CD8-positive, alpha-beta memory T cell (primary cell): ENCODE data around the gene TCEAL4. TPM values are rescaled to one million over a fixed set of nuclear protein-coding genes. Genes with fewer than 3 reads are reported as not detected.
A peak's percentile ranks its signal among the peaks of the same experiment; 100 is the strongest.

Source experiments
- CTCF ChIA-PET: fragments of 350-600 bp; sonication (Branson Sonifier 250); formaldehyde crosslinking; loops from one replicate; lab custom pipeline; 2021; ENCODE audit warnings: antibody characterized with exemption; lab: Charles Lee
- POLR2A ChIA-PET: fragments of 350-600 bp; sonication (Branson Sonifier 250); formaldehyde crosslinking; loops from one replicate; lab custom pipeline; 2021; ENCODE audit warnings: antibody characterized with exemption; lab: Charles Lee
- DNase-seq, 5 donors: peaks; one replicate each; pipeline versions ENCODE4 v3.0.0 to v3.0.0-alpha.2; 2020 to 2022; ENCODE audit warnings: mixed read lengths in 1 of 5
- H3K27ac ChIP-seq: one replicate; pipeline ENCODE4 v1.7.0; 2013; ENCODE audit warnings: low read depth, mild to moderate bottlenecking, low read length, moderate library complexity
- H3K27me3 ChIP-seq: 2 replicates; pipeline ENCODE4 v1.7.0; 2013; ENCODE audit warnings: low read length, mild to moderate bottlenecking; ENCODE audit not compliant: insufficient read depth, poor library complexity, severe bottlenecking
- H3K36me3 ChIP-seq: 2 replicates; pipeline ENCODE4 v1.7.0; 2013; ENCODE audit warnings: mild to moderate bottlenecking, low read length, moderate library complexity; ENCODE audit not compliant: insufficient read depth
- H3K4me1 ChIP-seq: 2 replicates; pipeline ENCODE4 v1.7.0; 2013; ENCODE audit warnings: mild to moderate bottlenecking, low read length, moderate library complexity; ENCODE audit not compliant: insufficient read depth
- H3K4me3 ChIP-seq: 2 replicates; pipeline ENCODE4 v1.7.0; 2013; ENCODE audit warnings: mild to moderate bottlenecking, low read length
- H3K9me3 ChIP-seq: 2 replicates; pipeline ENCODE4 v1.7.0; 2013; ENCODE audit warnings: mild to moderate bottlenecking, low read length
- H3K27ac Mint-ChIP-seq, 8 donors: one replicate each; pipeline ENCODE4 v1.8.0; 2020 to 2021; ENCODE audit warnings: mixed read lengths in 8 of 8, mild to moderate bottlenecking in 6 of 8, inconsistent platforms in 3 of 8, moderate library complexity in 3 of 8
- H3K27me3 Mint-ChIP-seq, 2 donors: one replicate each; pipeline ENCODE4 v1.8.0; 2020 to 2021; ENCODE audit warnings: mixed read lengths in 2 of 2, mild to moderate bottlenecking in 1 of 2, moderate library complexity in 1 of 2
- H3K36me3 Mint-ChIP-seq, 3 donors: one replicate each; pipeline ENCODE4 v1.8.0; 2020 to 2021; ENCODE audit warnings: mixed read lengths in 3 of 3, inconsistent platforms in 1 of 3, mild to moderate bottlenecking in 1 of 3
- H3K4me1 Mint-ChIP-seq, 3 donors: one replicate each; pipeline ENCODE4 v1.8.0; 2020 to 2021; ENCODE audit warnings: mixed read lengths in 3 of 3, inconsistent platforms in 1 of 3, mild to moderate bottlenecking in 1 of 3
- H3K4me3 Mint-ChIP-seq, 7 donors: one replicate each; pipeline ENCODE4 v1.8.0; 2020 to 2021; ENCODE audit warnings: mixed read lengths in 7 of 7, mild to moderate bottlenecking in 6 of 7, moderate library complexity in 4 of 7, inconsistent platforms in 2 of 7
- H3K9me3 Mint-ChIP-seq, 5 donors: one replicate each; pipeline ENCODE4 v1.8.0; 2020 to 2022; ENCODE audit warnings: mixed read lengths in 5 of 5, mild to moderate bottlenecking in 3 of 5, moderate library complexity in 2 of 5, inconsistent platforms in 1 of 5
- polyA plus RNA-seq: library from polyadenylated mRNA; unstranded; fragments of 300-500 nt; fragmentation: Illumina TruSeq; gene quantifications from one replicate; pipeline ENCODE4 v1.2.3, GENCODE V29; 2021
- total RNA-seq, 2 experiments: library from RNA; stranded (reverse); gene quantifications; one replicate each; pipeline ENCODE4 v1.2.3, GENCODE V29; 2021

The TCEAL4 gene
- total and polyA plus RNA-seq, 3 experiments from 2014 or later = 10.4 to 19.7 (median 11.2) TPM

- Mint-ChIP-seq H3K4me1 (peaks cover 5 to 7% (median 6%) of the 10 kb centered on the region in 3 donors), H3K36me3 (peaks cover 0 to 4% (median 0%) of the 10 kb centered on the region in 3 donors), H3K27ac (peak overlapping the region in 2 of 8 donors; percentile 46 to 86), H3K9me3 (no peaks in the 10 kb centered on the region), H3K4me3 (no peak overlapping the region), H3K27me3 (peaks cover 0 to 3% of the 10 kb centered on the region in 2 donors)
- no peak for DNase-seq
- no peaks in the 10 kb centered on the region for H3K36me3 ChIP-seq
- ChIA-PET CTCF (no interaction called here), POLR2A (no interaction called here)
- no peak overlapping the region for H3K4me3 ChIP-seq
- H3K9me3 ChIP-seq = no peaks in the 10 kb centered on the region
- peaks cover 4% of the 10 kb centered on the region for H3K4me1 ChIP-seq
- no peak overlapping the region for H3K27ac ChIP-seq
- no peaks in the 10 kb centered on the region for H3K27me3 ChIP-seq
Measured at GRCh38 chrX:103624111-103624510, 38.8 kb downstream of the TCEAL4 start.

- H3K36me3 Mint-ChIP-seq = peaks cover 0 to 5% (median 0%) of the 10 kb centered on the region in 3 donors
- no peak overlapping the region for H3K4me3 ChIP-seq
- peaks cover 0 to 7% of the 10 kb centered on the region in 2 donors for H3K27me3 Mint-ChIP-seq
- H3K36me3 ChIP-seq = no peaks in the 10 kb centered on the region
- H3K27ac ChIP-seq = no peak overlapping the region
- H3K4me1 Mint-ChIP-seq = peaks cover 12 to 19% (median 14%) of the 10 kb centered on the region in 3 donors
- peaks cover 4% of the 10 kb centered on the region for H3K4me1 ChIP-seq
- no peaks in the 10 kb centered on the region for H3K9me3 ChIP-seq
- peak overlapping the region in 1 of 8 donors; percentile 75 for H3K27ac Mint-ChIP-seq
- H3K4me3 Mint-ChIP-seq = no peak overlapping the region
- POLR2A ChIA-PET = no interaction called here
- CTCF ChIA-PET = no interaction called here
- no peaks in the 10 kb centered on the region for H3K9me3 Mint-ChIP-seq
- no peaks in the 10 kb centered on the region for H3K27me3 ChIP-seq
- no peak for DNase-seq
Measured at GRCh38 chrX:103626855-103627254, 41.5 kb downstream of the TCEAL4 start.

- peak; percentile 8 to 59 (median 35) for DNase-seq
- peaks cover 4% of the 10 kb centered on the region for H3K4me1 ChIP-seq
- H3K27me3 ChIP-seq = no peaks in the 10 kb centered on the region
- ChIA-PET POLR2A (no interaction called here), CTCF (no interaction called here)
- H3K9me3 ChIP-seq = no peaks in the 10 kb centered on the region
- H3K4me3 ChIP-seq = peak within 1 kb of the TSS; percentile 82
- H3K27ac ChIP-seq = peak within 1 kb of the TSS; percentile 70
- H3K27me3 Mint-ChIP-seq = peaks cover 0 to 7% of the 10 kb centered on the region in 2 donors
- H3K9me3 Mint-ChIP-seq = no peaks in the 10 kb centered on the region
- H3K4me3 Mint-ChIP-seq = peak within 1 kb of the TSS; percentile 84 to 94 (median 88)
- peaks cover 0 to 5% (median 0%) of the 10 kb centered on the region in 3 donors for H3K36me3 Mint-ChIP-seq
- no peaks in the 10 kb centered on the region for H3K36me3 ChIP-seq
- H3K27ac Mint-ChIP-seq = peak within 1 kb of the TSS; percentile 77 to 96 (median 89)
- peaks cover 12 to 19% (median 14%) of the 10 kb centered on the region in 3 donors for H3K4me1 Mint-ChIP-seq
Measured at GRCh38 chrX:103628386-103629317, 43.3 kb downstream of the TCEAL4 start, which contains the start of gene TCEAL1. TCEAL1 (plus strand) TSS chrX:103628975; CDS start chrX:103629917, 942 bp downstream.

- no peaks in the 10 kb centered on the region for H3K9me3 Mint-ChIP-seq
- POLR2A ChIA-PET = no interaction called here
Measured at GRCh38 chrX:103629318-103630170, 44.2 kb downstream of the TCEAL4 start.

GRCh38 chrX:103630171-103630511, 44.8 kb downstream of the TCEAL4 start:
- Histone ChIP-seq H3K27ac (no peak overlapping the region), H3K9me3 (no peaks in the 10 kb centered on the region), H3K4me1 (peaks cover 4% of the 10 kb centered on the region), H3K36me3 (no peaks in the 10 kb centered on the region), H3K4me3 (peak overlapping the region; percentile 82), H3K27me3 (no peaks in the 10 kb centered on the region)
- CTCF ChIA-PET = interaction anchor here (1.1 kb wide), 1 partner anchor 56 kb away, joined by 3 read pairs; the partner anchor contains the start of gene MORF4L2
- no peaks in the 10 kb centered on the region for H3K9me3 Mint-ChIP-seq
- peaks cover 12 to 19% (median 14%) of the 10 kb centered on the region in 3 donors for H3K4me1 Mint-ChIP-seq
- H3K4me3 Mint-ChIP-seq = peak overlapping the region; percentile 84 to 94 (median 88)
- H3K27ac Mint-ChIP-seq = peak overlapping the region in 2 of 8 donors; percentile 8 to 96
- no peak for DNase-seq
- peaks cover 0 to 8% of the 10 kb centered on the region in 2 donors for H3K27me3 Mint-ChIP-seq
- peaks cover 0 to 5% (median 0%) of the 10 kb centered on the region in 3 donors for H3K36me3 Mint-ChIP-seq
- POLR2A ChIA-PET = no interaction called here

More at GRCh38 chrX:103629318-103630170, 44.2 kb downstream of the TCEAL4 start:
- Histone ChIP-seq H3K4me3 (peak overlapping the region; percentile 82), H3K9me3 (no peaks in the 10 kb centered on the region), H3K36me3 (no peaks in the 10 kb centered on the region), H3K27me3 (no peaks in the 10 kb centered on the region), H3K27ac (peak overlapping the region; percentile 70), H3K4me1 (peaks cover 4% of the 10 kb centered on the region)
- H3K27me3 Mint-ChIP-seq = peaks cover 0 to 7% of the 10 kb centered on the region in 2 donors
- peak overlapping the region; percentile 77 to 96 (median 89) for H3K27ac Mint-ChIP-seq
- peak in 3 of 5 donors; percentile 2 to 44 (median 26) for DNase-seq
- H3K36me3 Mint-ChIP-seq = peaks cover 0 to 5% (median 0%) of the 10 kb centered on the region in 3 donors
- H3K4me1 Mint-ChIP-seq = peaks cover 12 to 19% (median 14%) of the 10 kb centered on the region in 3 donors
- H3K4me3 Mint-ChIP-seq = peak overlapping the region; percentile 84 to 94 (median 88)
- CTCF ChIA-PET = no interaction called here

- ChIA-PET CTCF (interaction anchor here (1.1 kb wide), 1 partner anchor 55 kb away, joined by 3 read pairs; the partner anchor contains the start of gene MORF4L2), POLR2A (no interaction called here)
- Histone ChIP-seq H3K4me3 (no peak overlapping the region), H3K27ac (no peak overlapping the region), H3K36me3 (no peaks in the 10 kb centered on the region), H3K4me1 (peaks cover 4% of the 10 kb centered on the region), H3K9me3 (no peaks in the 10 kb centered on the region), H3K27me3 (no peaks in the 10 kb centered on the region)
- Mint-ChIP-seq H3K4me3 (no peak overlapping the region), H3K27me3 (peaks cover 0 to 11% of the 10 kb centered on the region in 2 donors), H3K4me1 (peaks cover 12 to 19% (median 14%) of the 10 kb centered on the region in 3 donors), H3K27ac (no peak overlapping the region), H3K9me3 (no peaks in the 10 kb centered on the region), H3K36me3 (peaks cover 0 to 5% (median 0%) of the 10 kb centered on the region in 3 donors)
- no peak for DNase-seq
Measured at GRCh38 chrX:103631145-103631544, 45.8 kb downstream of the TCEAL4 start.

- H3K9me3 Mint-ChIP-seq = no peaks in the 10 kb centered on the region
- POLR2A ChIA-PET = no interaction called here
- CTCF ChIA-PET = no interaction called here
Measured at GRCh38 chrX:103635436-103635835, 50.1 kb downstream of the TCEAL4 start.

More at GRCh38 chrX:103635436-103635835, 50.1 kb downstream of the TCEAL4 start:
- Mint-ChIP-seq H3K4me1 (no peaks in the 10 kb centered on the region), H3K27me3 (peaks cover 0 to 5% of the 10 kb centered on the region in 2 donors), H3K36me3 (no peaks in the 10 kb centered on the region), H3K27ac (no peak overlapping the region), H3K4me3 (no peak overlapping the region)
- Histone ChIP-seq H3K4me1 (no peaks in the 10 kb centered on the region), H3K27ac (no peak overlapping the region), H3K4me3 (no peak overlapping the region), H3K9me3 (no peaks in the 10 kb centered on the region), H3K36me3 (no peaks in the 10 kb centered on the region), H3K27me3 (no peaks in the 10 kb centered on the region)
- no peak for DNase-seq
